ENCODE measurements around the gene NNAT.

The NNAT gene

DNA sequence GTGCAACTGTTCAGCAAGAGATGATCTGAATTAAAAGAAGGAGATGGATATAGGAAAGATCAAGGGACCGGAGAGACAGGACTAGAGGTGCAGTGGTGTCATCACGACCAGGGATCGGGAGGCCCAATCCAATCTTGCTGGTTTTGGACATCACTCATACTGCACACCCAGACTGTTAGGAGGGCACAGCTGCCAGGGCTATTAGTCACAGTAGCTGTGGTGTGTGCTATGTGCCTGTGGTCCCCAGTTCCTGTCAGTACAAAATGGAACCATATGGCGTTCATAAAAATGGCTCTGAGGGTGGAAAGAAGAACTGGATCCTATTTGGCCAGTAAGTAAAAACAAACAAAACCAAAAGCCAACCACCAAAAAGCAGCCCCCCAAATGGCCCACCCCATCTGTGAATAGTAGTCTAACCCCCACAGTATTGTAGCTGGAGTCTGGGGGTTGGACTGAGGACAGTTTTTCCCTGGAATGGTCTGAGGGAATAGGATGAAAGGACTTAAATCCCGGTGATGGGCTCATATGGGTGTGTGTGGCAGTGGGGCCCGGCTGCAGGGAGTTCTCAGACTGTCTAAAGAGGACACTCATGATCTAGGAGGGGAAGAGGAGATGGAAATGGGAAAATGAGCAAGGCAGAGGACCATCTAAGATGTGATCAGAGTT lies 9.3 kb upstream of the NNAT start:
- no peak overlapping the region for H3K4me3 ChIP-seq (ENCODE audit: low read depth, low read length)
- DNase-seq (ENCODE audit: low read depth) = no peak

DNA sequence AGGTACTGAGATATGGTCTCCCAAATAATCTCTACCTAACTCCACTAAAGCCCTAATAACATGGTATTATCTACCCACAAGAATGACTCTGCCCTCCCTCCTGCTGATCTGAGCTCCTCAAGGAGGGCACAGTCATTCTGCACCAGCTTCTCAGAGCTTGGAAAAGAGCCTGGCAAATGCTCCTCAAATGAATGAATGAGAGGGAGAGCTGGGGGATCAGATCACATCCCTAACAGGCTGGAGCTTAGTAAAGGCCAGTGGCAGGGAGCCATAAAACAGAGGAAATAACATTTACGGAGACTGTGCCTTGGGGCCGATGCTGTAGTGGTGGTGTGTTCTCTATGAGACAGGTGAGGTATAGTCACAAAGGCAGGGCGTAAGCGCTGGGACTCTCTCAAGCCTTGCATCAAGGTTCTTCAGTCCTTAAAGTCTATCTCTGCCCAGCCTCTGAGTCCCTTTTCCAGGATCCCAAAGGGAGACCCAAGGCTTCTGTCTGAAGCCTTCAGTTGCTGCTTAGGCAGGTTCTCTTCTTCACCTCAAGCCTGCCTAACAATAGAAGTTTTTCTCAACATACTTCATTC lies 7.2 kb upstream of the NNAT start:
- no peak overlapping the region for H3K4me3 ChIP-seq (ENCODE audit: low read depth, low read length)
- no peak for DNase-seq (ENCODE audit: low read depth)
- TF ChIP-seq, protein P1, sequence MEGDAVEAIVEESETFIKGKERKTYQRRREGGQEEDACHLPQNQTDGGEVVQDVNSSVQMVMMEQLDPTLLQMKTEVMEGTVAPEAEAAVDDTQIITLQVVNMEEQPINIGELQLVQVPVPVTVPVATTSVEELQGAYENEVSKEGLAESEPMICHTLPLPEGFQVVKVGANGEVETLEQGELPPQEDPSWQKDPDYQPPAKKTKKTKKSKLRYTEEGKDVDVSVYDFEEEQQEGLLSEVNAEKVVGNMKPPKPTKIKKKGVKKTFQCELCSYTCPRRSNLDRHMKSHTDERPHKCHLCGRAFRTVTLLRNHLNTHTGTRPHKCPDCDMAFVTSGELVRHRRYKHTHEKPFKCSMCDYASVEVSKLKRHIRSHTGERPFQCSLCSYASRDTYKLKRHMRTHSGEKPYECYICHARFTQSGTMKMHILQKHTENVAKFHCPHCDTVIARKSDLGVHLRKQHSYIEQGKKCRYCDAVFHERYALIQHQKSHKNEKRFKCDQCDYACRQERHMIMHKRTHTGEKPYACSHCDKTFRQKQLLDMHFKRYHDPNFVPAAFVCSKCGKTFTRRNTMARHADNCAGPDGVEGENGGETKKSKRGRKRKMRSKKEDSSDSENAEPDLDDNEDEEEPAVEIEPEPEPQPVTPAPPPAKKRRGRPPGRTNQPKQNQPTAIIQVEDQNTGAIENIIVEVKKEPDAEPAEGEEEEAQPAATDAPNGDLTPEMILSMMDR (IDR thresholded peaks at IDR 0.05; ENCODE audit: control insufficient read depth, extremely low read depth, insufficient read depth) = no peak

More for the DNA sequence above, 9.3 kb upstream of the NNAT start:
- TF ChIP-seq, protein P1 (IDR thresholded peaks at IDR 0.05; ENCODE audit: control insufficient read depth, extremely low read depth, insufficient read depth) = no peak

DNA sequence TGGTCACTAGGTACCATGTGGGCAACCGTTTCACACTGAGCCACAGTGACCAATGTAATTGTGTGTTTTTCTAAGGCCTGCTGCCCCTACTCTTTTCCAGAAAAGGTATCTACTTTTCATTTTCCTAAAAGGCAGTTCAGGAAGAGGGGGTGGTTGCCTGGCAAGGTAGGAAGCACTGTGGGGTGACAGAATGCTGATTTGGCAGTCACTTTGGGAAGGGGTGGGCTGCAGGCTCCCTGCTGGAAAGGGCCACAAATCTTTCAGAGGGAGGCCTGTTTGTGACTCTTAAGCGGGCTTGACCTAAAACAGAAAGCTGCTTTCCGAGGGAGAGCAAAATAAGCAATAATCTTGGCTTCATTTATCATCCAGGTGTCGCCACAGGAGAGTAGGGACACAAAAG lies 5.2 kb upstream of the NNAT start:
- DNase-seq (ENCODE audit: low read depth) = no peak
- TF ChIP-seq, protein P1 (IDR thresholded peaks at IDR 0.05; ENCODE audit: control insufficient read depth, extremely low read depth, insufficient read depth) = no peak
- no peak overlapping the region for H3K4me3 ChIP-seq (ENCODE audit: low read depth, low read length)

DNA sequence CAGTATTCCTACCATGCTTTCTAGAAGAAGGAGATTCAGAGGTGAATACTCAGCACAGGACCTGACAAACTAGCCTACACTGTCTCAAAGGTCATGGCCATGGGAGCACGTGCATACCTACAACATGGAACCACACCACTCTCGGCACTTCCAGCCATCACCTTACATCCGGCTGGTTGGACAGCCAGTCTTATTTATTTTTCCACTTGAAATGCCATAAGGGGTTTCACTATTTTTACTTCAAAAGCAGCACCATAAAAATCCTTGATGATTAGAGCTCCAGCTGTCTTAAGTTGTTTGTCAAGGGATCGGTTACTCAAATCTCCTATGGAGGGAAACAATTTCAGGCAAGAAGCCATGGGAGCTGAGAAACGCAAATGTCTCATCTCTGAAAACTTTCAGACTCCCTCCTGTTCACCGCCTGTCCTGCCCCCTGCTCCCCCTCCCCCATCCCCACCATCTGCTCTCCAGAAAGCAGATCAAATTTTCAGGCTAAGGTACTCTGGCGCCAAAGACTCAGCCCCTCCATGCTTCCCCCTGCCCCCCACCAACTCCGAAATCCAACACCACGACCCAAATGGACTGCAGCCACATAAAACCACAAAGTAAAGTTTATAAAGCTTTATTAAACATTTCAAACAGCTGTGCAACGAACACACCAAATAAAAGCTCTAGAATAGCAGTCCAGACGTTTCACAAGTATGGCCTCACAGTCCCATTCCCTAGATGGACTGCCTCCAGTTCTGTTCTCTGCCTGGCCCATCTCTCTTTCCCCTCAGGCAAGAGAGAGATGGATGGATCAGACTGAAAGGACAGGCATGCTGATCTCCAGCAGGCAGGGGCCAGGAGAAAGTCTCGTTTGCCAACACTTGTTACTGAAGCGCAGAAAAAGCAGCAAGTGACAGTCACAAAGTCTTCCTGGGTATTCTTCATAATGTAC lies 4.0 kb upstream of the NNAT start:
- H3K4me3 ChIP-seq (ENCODE audit: low read depth, low read length) = no peak overlapping the region
- TF ChIP-seq, protein P1 (IDR thresholded peaks at IDR 0.05; ENCODE audit: control insufficient read depth, extremely low read depth, insufficient read depth) = no peak
- DNase-seq (ENCODE audit: low read depth) = no peak

DNA sequence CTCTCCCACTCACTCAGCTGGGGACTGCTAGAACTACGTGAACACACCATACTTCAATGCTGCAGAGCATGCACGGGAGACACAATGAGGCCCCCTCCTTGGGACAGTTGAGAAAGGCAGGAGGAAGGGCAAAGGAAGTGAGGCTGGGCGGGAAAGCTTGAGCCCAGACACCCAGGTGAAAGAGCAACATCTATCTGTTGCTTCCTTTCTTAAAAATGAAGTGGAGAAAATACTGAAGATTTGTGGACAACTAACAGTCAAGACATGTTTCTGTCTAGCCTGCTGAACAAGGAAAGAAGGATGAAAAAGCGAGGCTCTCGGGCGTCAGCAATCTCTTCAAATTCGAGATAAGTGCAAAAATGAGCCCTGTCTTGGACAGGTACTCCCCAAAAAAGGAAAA lies 3.0 kb upstream of the NNAT start:
- TF ChIP-seq, protein P1 (IDR thresholded peaks at IDR 0.05; ENCODE audit: control insufficient read depth, extremely low read depth, insufficient read depth) = no peak
- no peak overlapping the region for H3K4me3 ChIP-seq (ENCODE audit: low read depth, low read length)
- DNase-seq (ENCODE audit: low read depth) = no peak

DNA sequence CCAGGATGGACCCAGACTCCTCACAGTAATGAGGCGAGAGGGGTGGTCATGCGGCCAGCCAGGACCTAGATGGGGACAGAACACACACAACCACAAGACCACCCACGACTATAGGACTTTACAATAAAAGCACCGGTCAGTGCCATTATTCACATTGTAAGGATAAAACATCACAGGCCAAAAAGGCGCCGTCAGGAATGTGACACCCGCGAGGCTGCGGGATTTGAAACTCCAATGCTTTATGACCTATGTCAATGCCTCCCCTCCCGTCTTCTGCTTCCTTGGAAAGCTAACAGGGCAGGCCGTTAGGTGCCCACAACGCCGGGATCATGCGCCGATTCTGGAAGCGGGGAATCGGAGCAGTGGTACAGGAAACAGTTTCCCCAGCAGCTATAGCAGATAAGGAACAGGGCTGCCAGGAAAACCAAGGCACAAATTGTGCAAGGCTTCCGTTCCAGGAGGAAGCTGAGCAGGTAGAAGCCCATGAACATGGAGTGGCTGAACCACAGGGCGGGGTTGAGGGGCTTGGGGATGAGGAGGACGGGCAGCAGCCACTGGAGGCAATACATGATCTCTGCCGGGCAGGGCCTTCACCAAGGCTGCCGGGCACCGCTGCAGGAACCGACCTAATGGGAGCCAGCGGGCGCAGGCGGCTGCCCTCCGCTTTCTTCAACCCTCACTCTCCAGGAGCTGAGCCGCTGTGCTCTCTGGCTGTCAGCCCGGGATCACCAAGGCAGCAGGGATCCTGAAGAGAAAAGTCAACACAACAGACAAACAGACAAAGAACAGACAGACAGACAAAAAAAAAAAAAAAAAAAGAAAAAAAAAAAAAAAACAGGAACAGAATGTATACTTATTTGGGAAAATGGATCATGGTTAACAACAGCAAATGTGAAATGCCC lies 2.2 kb upstream of the NNAT start:
- H3K4me3 ChIP-seq (ENCODE audit: low read depth, low read length) = peak overlapping the region; percentile 40
- DNase-seq (ENCODE audit: low read depth) = peak; percentile 50
- TF ChIP-seq, protein P1 (IDR thresholded peaks at IDR 0.05; ENCODE audit: control insufficient read depth, extremely low read depth, insufficient read depth) = no peak

Measured in LNCaP clone FGC (cell line).